Activated CD4-positive, alpha-beta T cell treated with anti-CD3 and anti-CD28 coated beads, Interleukin-2, amount 50 U/mL, for 1 hour (primary cell): ENCODE data around the gene ANKRD27.

Experiments
- DNase-seq: peaks from one replicate; pipeline ENCODE4 v3.0.0-alpha.2; 2020

The ANKRD27 gene

GRCh38 chr19:32650671-32651070 lies 24.3 kb downstream of the ANKRD27 start:
- no peak for DNase-seq

- DNase-seq, result no peak
Measured at GRCh38 chr19:32649751-32650150, 25.2 kb downstream of the ANKRD27 start.

- DNase-seq, result no peak
Measured at GRCh38 chr19:32647361-32647760, 27.6 kb downstream of the ANKRD27 start.

- no peak for DNase-seq
Measured at GRCh38 chr19:32646556-32646955, 28.4 kb downstream of the ANKRD27 start.

GRCh38 chr19:32642771-32643170 lies 32.2 kb downstream of the ANKRD27 start:
- DNase-seq, result peak; percentile 53

GRCh38 chr19:32638625-32639024 lies 36.4 kb downstream of the ANKRD27 start:
- no peak for DNase-seq

GRCh38 chr19:32637480-32637879 lies 37.5 kb downstream of the ANKRD27 start:
- no peak for DNase-seq

- DNase-seq, result no peak
Measured at GRCh38 chr19:32631381-32631780, 43.6 kb downstream of the ANKRD27 start.

- DNase-seq, result no peak
Measured at GRCh38 chr19:32630338-32630737, 44.6 kb downstream of the ANKRD27 start.

GRCh38 chr19:32627714-32628270 lies 47.2 kb downstream of the ANKRD27 start:
- no peak for DNase-seq

- DNase-seq, result no peak
Measured at GRCh38 chr19:32626969-32627368, 48.0 kb downstream of the ANKRD27 start.

- no peak for DNase-seq
Measured at GRCh38 chr19:32624410-32624809, 50.6 kb downstream of the ANKRD27 start.

- no peak for DNase-seq
Measured at GRCh38 chr19:32622002-32622401, 53.0 kb downstream of the ANKRD27 start.

- no peak for DNase-seq
Measured at GRCh38 chr19:32619051-32619685, 55.8 kb downstream of the ANKRD27 start.

- DNase-seq, result no peak
Measured at GRCh38 chr19:32615569-32615968, 59.4 kb downstream of the ANKRD27 start.

- no peak for DNase-seq
Measured at GRCh38 chr19:32614916-32615315, 60.1 kb downstream of the ANKRD27 start.

- DNase-seq, result no peak
Measured at GRCh38 chr19:32613008-32613407, 62.0 kb downstream of the ANKRD27 start.

GRCh38 chr19:32611161-32611560 lies 63.8 kb downstream of the ANKRD27 start:
- DNase-seq, result no peak

- no peak for DNase-seq
Measured at GRCh38 chr19:32607479-32607878, 67.5 kb downstream of the ANKRD27 start.

GRCh38 chr19:32606289-32606688 lies 68.7 kb downstream of the ANKRD27 start:
- DNase-seq, result no peak

- no peak for DNase-seq
Measured at GRCh38 chr19:32605544-32605943, 69.4 kb downstream of the ANKRD27 start.

- DNase-seq, result no peak
Measured at GRCh38 chr19:32603961-32604360, 71.0 kb downstream of the ANKRD27 start.

- peak; percentile 41 for DNase-seq
Measured at GRCh38 chr19:32599736-32600157, 75.2 kb downstream of the ANKRD27 start.

GRCh38 chr19:32599258-32599657 lies 75.7 kb downstream of the ANKRD27 start:
- no peak for DNase-seq

- DNase-seq, result no peak
Measured at GRCh38 chr19:32598022-32598421, 77.0 kb downstream of the ANKRD27 start.
